Naive B cell (primary cell): Measurements from ENCODE around the gene CHRNB4. TPM values are rescaled to one million over a fixed set of nuclear protein-coding genes. Genes with fewer than 3 reads are reported as not detected.
A peak's percentile ranks its signal among the peaks of the same experiment; 100 is the strongest.

ENCODE experiments used
- ATAC-seq, 2 donors: fragments of 150-1000 bp; cut with Tn5 transposase; 2 replicates each; pipeline ENCODE4 v1.10.0; 2021; ENCODE audit warnings: low read depth in 2 of 2, mild to moderate bottlenecking in 2 of 2, moderate library complexity in 2 of 2
- DNase-seq: peaks from one replicate; pipeline ENCODE4 v3.0.0; 2022
- H3K27ac Mint-ChIP-seq, 6 donors: one replicate each; pipeline ENCODE4 v1.8.0; 2020 to 2022; ENCODE audit warnings: mild to moderate bottlenecking in 6 of 6, mixed read lengths in 6 of 6, moderate library complexity in 5 of 6, inconsistent platforms in 2 of 6
- H3K27me3 Mint-ChIP-seq, 3 donors: one replicate each; pipeline ENCODE4 v1.8.0; 2021 to 2022; ENCODE audit warnings: mixed read lengths in 3 of 3, mild to moderate bottlenecking in 1 of 3
- H3K36me3 Mint-ChIP-seq, 2 donors: one replicate each; pipeline ENCODE4 v1.8.0; 2020 to 2022; ENCODE audit warnings: mixed read lengths in 2 of 2, inconsistent platforms in 1 of 2, mild to moderate bottlenecking in 1 of 2
- H3K4me1 Mint-ChIP-seq, 3 donors: one replicate each; pipeline ENCODE4 v1.8.0; 2020 to 2022; ENCODE audit warnings: mixed read lengths in 3 of 3, inconsistent platforms in 1 of 3, mild to moderate bottlenecking in 1 of 3, moderate library complexity in 1 of 3
- H3K4me3 Mint-ChIP-seq, 8 donors: one replicate each; pipeline ENCODE4 v1.8.0; 2020 to 2022; ENCODE audit warnings: mild to moderate bottlenecking in 8 of 8, mixed read lengths in 8 of 8, moderate library complexity in 8 of 8, inconsistent platforms in 2 of 8
- H3K9me3 Mint-ChIP-seq, 7 donors: one replicate each; pipeline ENCODE4 v1.8.0; 2020 to 2022; ENCODE audit warnings: mixed read lengths in 7 of 7, mild to moderate bottlenecking in 5 of 7, inconsistent platforms in 2 of 7, moderate library complexity in 1 of 7
- polyA plus RNA-seq, 6 donors: library from polyadenylated mRNA; unstranded; fragments of 300-500 nt; fragmentation: Illumina TruSeq; gene quantifications; one replicate each; pipeline ENCODE4 v1.2.3, GENCODE V29; 2021; ENCODE audit warnings: low read depth in 6 of 6

CHRNB4 gene
- polyA plus RNA-seq, 6 donors from 2014 or later: not detected

- H3K4me1 Mint-ChIP-seq: no peaks in the 10 kb centered on the region
- peaks cover 5 to 18% (median 11%) of the 10 kb centered on the region in 7 donors for H3K9me3 Mint-ChIP-seq
- ATAC-seq: no peak
- H3K4me3 Mint-ChIP-seq: no peak overlapping the region
- H3K27me3 Mint-ChIP-seq: peaks cover 18 to 38% (median 36%) of the 10 kb centered on the region in 3 donors
- peaks cover 0 to 16% of the 10 kb centered on the region in 2 donors for H3K36me3 Mint-ChIP-seq
- no peak for DNase-seq
- no peak overlapping the region for H3K27ac Mint-ChIP-seq
Observed at GRCh38 chr15:78635346-78635745, 5.7 kb downstream of the CHRNB4 start.

GRCh38 chr15:78634210-78635145 is 6.5 kb downstream of the CHRNB4 start:
- DNase-seq (no peak), ATAC-seq (no peak)
- peaks cover 5 to 18% (median 11%) of the 10 kb centered on the region in 7 donors for H3K9me3 Mint-ChIP-seq
- H3K4me3 Mint-ChIP-seq: no peak overlapping the region
- peak overlapping the region in 1 of 6 donors; percentile 71 for H3K27ac Mint-ChIP-seq
- peaks cover 18 to 42% (median 39%) of the 10 kb centered on the region in 3 donors for H3K27me3 Mint-ChIP-seq
- H3K36me3 Mint-ChIP-seq: peaks cover 0 to 16% of the 10 kb centered on the region in 2 donors
- H3K4me1 Mint-ChIP-seq: no peaks in the 10 kb centered on the region

DNA sequence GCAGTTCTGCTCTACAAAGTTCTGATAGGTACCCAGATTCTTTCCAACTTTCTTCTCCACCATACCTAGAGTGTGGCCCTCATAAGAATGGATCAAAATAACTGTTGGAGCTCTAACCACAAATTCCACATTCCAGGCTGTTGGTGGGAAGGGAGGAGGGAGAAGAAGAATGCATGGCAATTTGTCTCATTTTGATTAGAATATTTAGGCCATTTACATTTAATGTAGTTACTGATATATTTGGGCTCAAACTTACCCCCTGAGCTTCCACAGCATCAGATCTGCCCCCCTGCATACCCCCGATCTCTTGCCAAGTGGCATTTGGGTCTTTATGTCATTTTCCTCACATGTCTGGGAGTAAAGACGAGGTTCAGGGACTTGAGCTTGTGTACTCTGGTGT is 7.7 kb downstream of the CHRNB4 start:
- no peak for DNase-seq
- peaks cover 5 to 18% (median 11%) of the 10 kb centered on the region in 7 donors for H3K9me3 Mint-ChIP-seq
- no peak overlapping the region for H3K4me3 Mint-ChIP-seq
- no peak overlapping the region for H3K27ac Mint-ChIP-seq
- peaks cover 0 to 16% of the 10 kb centered on the region in 2 donors for H3K36me3 Mint-ChIP-seq
- H3K27me3 Mint-ChIP-seq: peaks cover 18 to 54% (median 50%) of the 10 kb centered on the region in 3 donors
- no peaks in the 10 kb centered on the region for H3K4me1 Mint-ChIP-seq
- ATAC-seq: no peak

GRCh38 chr15:78630886-78631633 is 9.9 kb downstream of the CHRNB4 start:
- ATAC-seq: no peak
- Mint-ChIP-seq H3K4me3 (no peak overlapping the region), H3K36me3 (peaks cover 0 to 16% of the 10 kb centered on the region in 2 donors), H3K27ac (no peak overlapping the region), H3K9me3 (peaks cover 5 to 18% (median 11%) of the 10 kb centered on the region in 7 donors), H3K4me1 (no peaks in the 10 kb centered on the region), H3K27me3 (peaks cover 23 to 46% (median 45%) of the 10 kb centered on the region in 3 donors)
- no peak for DNase-seq

DNA sequence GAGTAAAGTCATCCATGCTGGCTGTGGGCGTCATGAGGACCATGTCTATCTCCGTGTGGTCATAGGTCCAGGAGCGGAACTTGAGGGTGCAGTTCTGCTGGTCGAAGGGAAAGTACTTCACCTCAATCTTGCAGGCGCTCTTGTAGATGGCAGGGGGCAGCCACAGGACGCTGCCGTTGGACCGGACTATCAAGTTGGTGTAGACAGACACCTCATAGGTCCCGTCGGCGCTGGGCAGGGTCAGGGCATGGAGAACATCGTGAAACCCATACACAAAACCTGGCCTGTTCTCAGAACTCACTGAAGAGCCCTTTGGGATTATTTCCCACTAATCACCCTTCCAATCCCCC is 11.3 kb downstream of the CHRNB4 start:
- ATAC-seq (no peak), DNase-seq (no peak)
- H3K27me3 Mint-ChIP-seq: peaks cover 23 to 51% (median 44%) of the 10 kb centered on the region in 3 donors
- H3K9me3 Mint-ChIP-seq: peaks cover 5 to 18% (median 11%) of the 10 kb centered on the region in 7 donors
- peaks cover 0 to 16% of the 10 kb centered on the region in 2 donors for H3K36me3 Mint-ChIP-seq
- no peak overlapping the region for H3K27ac Mint-ChIP-seq
- no peaks in the 10 kb centered on the region for H3K4me1 Mint-ChIP-seq
- H3K4me3 Mint-ChIP-seq: no peak overlapping the region

DNA sequence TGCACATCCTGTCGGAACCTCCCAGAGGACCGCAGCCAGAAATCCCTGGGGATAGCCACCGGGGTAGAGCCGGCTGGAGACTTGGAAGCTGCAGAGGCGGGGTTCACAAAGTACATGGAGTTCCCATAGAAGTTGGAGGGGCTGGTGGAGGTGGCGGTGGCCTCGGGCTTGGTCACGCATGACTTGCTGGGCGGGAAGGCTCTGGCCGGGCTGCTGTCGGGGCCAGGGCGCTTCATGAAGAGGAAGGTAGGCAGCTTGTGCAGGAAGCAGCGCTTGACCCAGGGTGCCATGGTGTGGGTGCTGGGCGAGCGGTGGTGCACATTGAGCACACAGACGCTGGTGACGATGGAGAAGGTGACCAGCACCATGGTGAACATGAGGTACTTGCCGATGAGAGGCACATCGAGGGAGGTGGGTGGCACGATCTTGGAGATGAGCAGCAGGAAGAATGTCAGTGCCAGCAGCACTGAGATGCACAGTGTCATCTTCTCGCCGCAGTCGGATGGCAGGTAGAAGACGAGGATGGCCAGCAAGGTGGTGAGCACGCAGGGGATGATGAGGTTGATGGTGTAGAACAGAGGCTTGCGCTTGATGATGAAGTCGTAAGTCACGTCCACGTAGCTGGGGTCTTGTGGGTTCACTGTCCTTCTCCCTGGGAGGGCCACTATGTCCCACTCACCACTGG is 11.8 kb downstream of the CHRNB4 start:
- no peak overlapping the region for H3K27ac Mint-ChIP-seq
- H3K36me3 Mint-ChIP-seq: peaks cover 0 to 16% of the 10 kb centered on the region in 2 donors
- H3K27me3 Mint-ChIP-seq: peaks cover 23 to 51% (median 48%) of the 10 kb centered on the region in 3 donors
- ATAC-seq: no peak
- DNase-seq: no peak
- no peak overlapping the region for H3K4me3 Mint-ChIP-seq
- H3K9me3 Mint-ChIP-seq: peaks cover 5 to 18% (median 11%) of the 10 kb centered on the region in 7 donors
- H3K4me1 Mint-ChIP-seq: no peaks in the 10 kb centered on the region

GRCh38 chr15:78628227-78628626 is 12.8 kb downstream of the CHRNB4 start:
- DNase-seq: no peak
- no peak for ATAC-seq
- peaks cover 0 to 11% (median 8%) of the 10 kb centered on the region in 7 donors for H3K9me3 Mint-ChIP-seq
- no peak overlapping the region for H3K27ac Mint-ChIP-seq
- H3K4me1 Mint-ChIP-seq: no peaks in the 10 kb centered on the region
- peaks cover 0 to 8% of the 10 kb centered on the region in 2 donors for H3K36me3 Mint-ChIP-seq
- peaks cover 23 to 51% (median 46%) of the 10 kb centered on the region in 3 donors for H3K27me3 Mint-ChIP-seq
- H3K4me3 Mint-ChIP-seq: no peak overlapping the region

GRCh38 chr15:78627348-78627747 is 13.7 kb downstream of the CHRNB4 start:
- H3K4me3 Mint-ChIP-seq: no peak overlapping the region
- ATAC-seq (no peak), DNase-seq (no peak)
- H3K9me3 Mint-ChIP-seq: peaks cover 0 to 4% (median 0%) of the 10 kb centered on the region in 7 donors
- no peak overlapping the region for H3K27ac Mint-ChIP-seq
- no peaks in the 10 kb centered on the region for H3K36me3 Mint-ChIP-seq
- no peaks in the 10 kb centered on the region for H3K4me1 Mint-ChIP-seq
- peaks cover 19 to 56% (median 47%) of the 10 kb centered on the region in 3 donors for H3K27me3 Mint-ChIP-seq

DNA sequence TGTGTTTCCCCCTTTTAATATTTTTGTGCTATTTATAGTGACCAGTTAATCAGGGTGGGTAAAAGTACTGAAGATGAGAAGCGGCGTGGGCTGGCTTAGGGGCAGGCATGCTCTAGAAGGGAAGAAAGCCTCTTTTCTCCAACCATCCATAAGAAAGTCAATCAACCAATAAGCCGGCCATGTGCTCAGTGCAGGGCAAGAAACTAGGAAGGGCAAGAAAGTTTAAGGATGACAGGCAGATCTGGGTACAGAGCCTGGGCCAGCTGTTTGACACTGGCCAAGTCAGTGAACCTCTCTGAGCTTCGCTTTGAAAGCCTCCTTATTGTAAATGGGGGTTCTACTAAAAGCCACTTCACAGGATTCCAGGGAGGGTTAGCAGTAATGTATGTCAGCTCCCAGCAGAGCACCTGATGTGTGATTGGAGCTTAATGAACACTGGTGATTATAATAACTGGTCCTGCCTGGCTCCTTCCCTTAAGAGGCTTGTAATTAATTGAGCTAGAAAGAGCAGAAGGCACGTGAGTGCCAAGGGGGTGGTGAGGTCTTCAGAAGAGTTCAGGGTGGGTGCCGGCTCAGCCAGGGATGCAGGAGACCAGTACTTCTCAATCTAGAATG is 14.5 kb downstream of the CHRNB4 start:
- H3K27me3 Mint-ChIP-seq: peaks cover 20 to 57% (median 49%) of the 10 kb centered on the region in 3 donors

GRCh38 chr15:78625606-78626280 is 15.3 kb downstream of the CHRNB4 start:
- no peak for ATAC-seq
- no peak for DNase-seq
- no peaks in the 10 kb centered on the region for H3K9me3 Mint-ChIP-seq
- H3K4me3 Mint-ChIP-seq: no peak overlapping the region
- peaks cover 0 to 3% (median 0%) of the 10 kb centered on the region in 3 donors for H3K4me1 Mint-ChIP-seq
- H3K36me3 Mint-ChIP-seq: no peaks in the 10 kb centered on the region
- H3K27ac Mint-ChIP-seq: no peak overlapping the region
- peaks cover 21 to 56% (median 53%) of the 10 kb centered on the region in 3 donors for H3K27me3 Mint-ChIP-seq

More for the DNA sequence above, 14.5 kb downstream of the CHRNB4 start:
- H3K36me3 Mint-ChIP-seq: no peaks in the 10 kb centered on the region
- no peak overlapping the region for H3K4me3 Mint-ChIP-seq
- DNase-seq (no peak), ATAC-seq (no peak)
- H3K9me3 Mint-ChIP-seq: no peaks in the 10 kb centered on the region
- H3K27ac Mint-ChIP-seq: peak overlapping the region in 1 of 6 donors; percentile 3
- H3K4me1 Mint-ChIP-seq: no peaks in the 10 kb centered on the region

DNA sequence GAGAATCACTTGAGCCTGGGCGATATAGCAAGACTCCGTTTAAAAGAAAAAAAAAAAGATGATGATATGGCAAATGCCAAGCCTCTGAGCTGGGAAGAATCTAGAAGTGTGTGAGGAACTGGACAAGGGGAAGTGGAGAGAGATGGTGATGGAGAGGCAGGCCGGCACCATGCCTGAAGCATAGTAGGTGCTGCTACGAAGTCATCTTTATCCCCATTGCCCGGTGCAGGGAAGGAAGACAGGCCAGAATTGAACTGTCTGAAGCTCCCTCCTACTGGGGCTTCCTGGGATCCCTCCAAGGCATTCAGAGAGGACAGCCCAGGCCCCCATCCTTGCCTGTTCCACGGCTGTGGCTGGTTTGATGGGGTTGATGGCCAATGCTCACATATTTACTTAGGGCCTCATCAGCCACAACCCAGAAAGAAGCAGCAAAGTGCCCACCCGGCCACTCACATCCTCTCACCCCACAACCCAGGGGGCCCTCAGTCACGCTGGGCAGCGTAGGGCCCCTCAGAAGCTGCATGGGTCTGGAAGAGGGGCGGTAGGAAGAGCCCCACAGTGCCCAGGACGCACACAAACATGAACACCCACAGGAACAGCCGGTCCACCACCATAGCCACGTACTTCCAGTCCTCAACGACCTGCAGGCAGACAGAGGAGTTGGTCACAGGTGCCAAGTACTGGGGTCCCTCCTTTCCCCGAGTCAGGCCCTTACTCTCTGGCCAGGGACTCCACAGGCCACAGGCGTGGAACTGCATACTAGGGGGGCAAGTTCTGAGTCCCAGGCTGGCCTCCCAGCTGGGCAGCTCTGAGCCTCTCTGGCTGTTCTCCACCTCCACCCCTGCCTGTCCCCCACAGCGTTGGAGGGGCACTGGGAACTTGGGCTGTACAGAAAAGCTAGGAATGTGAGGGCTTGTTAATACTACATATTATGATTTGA is 16.1 kb downstream of the CHRNB4 start:
- Mint-ChIP-seq H3K4me1 (peaks cover 0 to 3% (median 0%) of the 10 kb centered on the region in 3 donors), H3K27ac (peak overlapping the region in 1 of 6 donors; percentile 44), H3K36me3 (no peaks in the 10 kb centered on the region), H3K4me3 (no peak overlapping the region), H3K27me3 (peaks cover 21 to 57% (median 56%) of the 10 kb centered on the region in 3 donors), H3K9me3 (no peaks in the 10 kb centered on the region)
- no peak for DNase-seq
- ATAC-seq: no peak
